ENCODE data around the gene FNDC3B.

FNDC3B gene

DNA sequence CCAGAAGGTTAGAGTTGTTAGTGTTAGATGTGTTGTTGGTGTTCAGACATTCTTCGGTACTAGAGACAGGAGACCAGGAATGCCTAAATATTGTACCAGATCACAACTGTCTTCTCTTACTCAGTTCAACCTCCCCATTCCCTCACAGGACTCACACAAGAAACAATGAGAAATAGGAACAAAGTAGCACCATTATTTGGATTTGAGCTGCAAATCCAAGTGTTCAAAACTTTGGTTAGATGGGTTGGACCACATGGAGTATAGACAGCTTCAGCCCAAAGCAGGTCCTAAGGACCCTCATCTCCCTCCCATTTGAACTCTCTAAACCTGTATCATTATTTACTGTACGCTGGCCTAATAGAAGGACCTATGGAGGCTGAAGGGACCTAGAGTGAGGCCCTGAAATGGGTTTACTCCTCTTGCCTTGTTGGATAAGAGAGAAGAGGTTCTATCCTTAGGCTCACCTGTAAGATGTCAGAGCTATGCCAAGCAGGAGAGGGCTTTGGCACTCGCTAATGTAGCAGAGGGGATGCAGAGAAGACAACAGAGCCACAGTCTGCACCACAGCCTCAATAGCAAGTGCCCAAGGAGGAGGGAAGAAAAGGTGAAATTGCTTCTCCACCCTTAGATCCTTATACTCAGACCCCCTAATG lies 70.9 kb downstream of the FNDC3B start:
- DNase-seq: no peak
- TF ChIP-seq, protein P1, sequence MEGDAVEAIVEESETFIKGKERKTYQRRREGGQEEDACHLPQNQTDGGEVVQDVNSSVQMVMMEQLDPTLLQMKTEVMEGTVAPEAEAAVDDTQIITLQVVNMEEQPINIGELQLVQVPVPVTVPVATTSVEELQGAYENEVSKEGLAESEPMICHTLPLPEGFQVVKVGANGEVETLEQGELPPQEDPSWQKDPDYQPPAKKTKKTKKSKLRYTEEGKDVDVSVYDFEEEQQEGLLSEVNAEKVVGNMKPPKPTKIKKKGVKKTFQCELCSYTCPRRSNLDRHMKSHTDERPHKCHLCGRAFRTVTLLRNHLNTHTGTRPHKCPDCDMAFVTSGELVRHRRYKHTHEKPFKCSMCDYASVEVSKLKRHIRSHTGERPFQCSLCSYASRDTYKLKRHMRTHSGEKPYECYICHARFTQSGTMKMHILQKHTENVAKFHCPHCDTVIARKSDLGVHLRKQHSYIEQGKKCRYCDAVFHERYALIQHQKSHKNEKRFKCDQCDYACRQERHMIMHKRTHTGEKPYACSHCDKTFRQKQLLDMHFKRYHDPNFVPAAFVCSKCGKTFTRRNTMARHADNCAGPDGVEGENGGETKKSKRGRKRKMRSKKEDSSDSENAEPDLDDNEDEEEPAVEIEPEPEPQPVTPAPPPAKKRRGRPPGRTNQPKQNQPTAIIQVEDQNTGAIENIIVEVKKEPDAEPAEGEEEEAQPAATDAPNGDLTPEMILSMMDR (IDR thresholded peaks at IDR 0.05; ENCODE audit: low read depth, low read length): no peak
- no peaks in the 10 kb centered on the region for H3K27me3 ChIP-seq
- H3K4me1 ChIP-seq: no peaks in the 10 kb centered on the region; the same call in 1 of the 2 replicates
- no peak overlapping the region for H3K4me3 ChIP-seq (ENCODE audit: low read depth, low read length)
- H3K36me3 ChIP-seq: peaks cover under 1% of the 10 kb centered on the region; the same call in 1 of the 2 replicates
- no peaks in the 10 kb centered on the region for H3K9me3 ChIP-seq

DNA sequence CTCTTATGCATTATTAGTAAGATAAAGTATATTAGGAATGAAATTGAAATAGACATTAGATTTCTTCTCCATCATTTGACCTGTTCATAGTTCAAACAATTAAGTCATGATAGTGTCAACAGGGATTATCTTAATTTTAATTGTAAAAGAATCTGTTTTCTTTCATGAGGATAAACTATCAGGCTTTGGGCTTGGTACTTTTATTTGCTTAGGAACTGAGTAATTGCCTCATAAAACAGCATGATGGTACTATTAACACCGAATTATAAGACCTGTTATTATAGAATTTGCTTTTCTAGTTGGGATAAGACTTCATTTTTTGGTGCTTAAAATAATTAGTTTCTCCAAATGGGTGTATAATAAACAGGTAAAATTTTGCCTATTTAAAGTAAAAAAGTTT lies 71.8 kb downstream of the FNDC3B start:
- no peak overlapping the region for H3K4me3 ChIP-seq (ENCODE audit: low read depth, low read length)
- H3K9me3 ChIP-seq: no peaks in the 10 kb centered on the region
- H3K27me3 ChIP-seq: no peaks in the 10 kb centered on the region
- peaks cover 7% of the 10 kb centered on the region; the same call in 1 of the 2 replicates for H3K36me3 ChIP-seq
- TF ChIP-seq, protein P1 (IDR thresholded peaks at IDR 0.05; ENCODE audit: low read depth, low read length): no peak
- no peak for DNase-seq
- H3K4me1 ChIP-seq: peaks cover 8% of the 10 kb centered on the region

DNA sequence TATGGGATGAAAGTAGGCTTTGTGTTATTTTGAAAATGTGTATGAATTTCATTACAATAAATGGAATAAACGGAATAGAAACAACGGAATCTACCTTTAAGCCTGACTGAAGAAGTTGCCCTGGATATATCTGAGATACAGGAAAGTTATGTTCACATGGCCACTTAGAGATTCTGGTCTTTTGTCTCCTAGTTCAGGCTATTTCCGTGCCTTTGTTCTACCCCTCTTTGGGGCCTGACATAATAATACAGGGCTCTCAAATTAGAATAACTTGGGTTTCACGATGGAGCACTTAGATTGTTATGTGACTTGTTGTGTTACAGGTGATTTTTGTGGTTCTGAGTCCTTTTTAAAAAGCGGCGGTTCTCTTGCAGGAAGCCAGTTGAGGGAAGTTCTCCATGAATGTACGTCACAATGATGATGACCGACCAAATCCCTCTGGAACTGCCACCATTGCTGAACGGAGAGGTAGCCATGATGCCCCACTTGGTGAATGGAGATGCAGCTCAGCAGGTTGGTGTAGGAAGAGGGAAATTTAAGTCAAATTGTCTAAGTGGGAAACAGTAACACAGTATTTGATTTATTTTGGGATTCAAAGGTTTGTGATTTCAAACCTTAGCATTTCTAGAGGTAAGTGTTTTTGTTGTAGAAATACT lies 72.8 kb downstream of the FNDC3B start:
- no peak for DNase-seq
- TF ChIP-seq, protein P1 (IDR thresholded peaks at IDR 0.05; ENCODE audit: low read depth, low read length): no peak
- Histone ChIP-seq H3K4me1 (peaks cover 8% of the 10 kb centered on the region), H3K9me3 (no peaks in the 10 kb centered on the region), H3K36me3 (peaks cover 11% of the 10 kb centered on the region), H3K27me3 (no peaks in the 10 kb centered on the region), H3K4me3 (ENCODE audit: low read depth, low read length) (no peak overlapping the region)

DNA sequence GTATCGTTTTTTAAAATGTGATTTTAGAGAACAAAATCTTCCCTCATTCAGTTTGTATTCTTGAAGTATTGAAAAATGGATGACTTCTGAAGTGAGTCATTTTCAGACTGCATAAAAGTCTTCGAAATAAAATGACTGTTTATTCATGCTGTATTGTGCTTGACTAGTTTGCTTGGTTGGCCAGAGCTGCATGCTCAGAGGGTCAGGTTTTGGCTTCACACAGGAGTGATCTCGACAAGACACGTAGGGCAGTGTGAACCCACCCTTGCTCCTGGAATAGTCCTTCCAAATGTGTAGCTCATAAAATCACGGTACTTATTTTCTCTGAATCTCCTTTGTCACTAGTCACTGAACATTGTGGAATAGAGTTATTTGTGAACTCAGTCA lies 73.3 kb downstream of the FNDC3B start:
- TF ChIP-seq, protein P1 (IDR thresholded peaks at IDR 0.05; ENCODE audit: low read depth, low read length): no peak

DNA sequence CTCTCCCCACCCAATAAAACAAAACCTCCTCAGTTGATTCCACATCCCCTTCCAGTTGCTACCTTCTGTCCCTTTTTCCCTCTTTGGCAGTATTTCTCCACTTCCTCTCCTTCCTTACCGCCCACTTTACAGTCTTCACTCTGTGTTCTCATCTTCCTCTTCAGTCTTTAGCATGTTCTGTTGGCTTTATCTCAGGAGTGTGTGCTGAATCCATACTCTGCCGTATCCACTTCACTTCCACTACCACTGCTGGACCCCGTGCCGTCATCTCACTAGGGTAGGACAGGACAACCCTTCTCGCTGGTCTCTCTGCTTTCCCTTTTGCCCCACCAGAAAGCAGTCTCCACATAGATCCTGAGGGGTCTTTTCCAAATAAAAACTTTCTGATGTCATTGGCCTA lies 74.3 kb downstream of the FNDC3B start:
- Histone ChIP-seq H3K4me1 (peaks cover 8% of the 10 kb centered on the region), H3K36me3 (peaks cover 13% of the 10 kb centered on the region), H3K9me3 (no peaks in the 10 kb centered on the region), H3K4me3 (ENCODE audit: low read depth, low read length) (no peak overlapping the region), H3K27me3 (no peaks in the 10 kb centered on the region)
- TF ChIP-seq, protein P1 (IDR thresholded peaks at IDR 0.05; ENCODE audit: low read depth, low read length): no peak
- DNase-seq: no peak

More for the DNA sequence above, 73.3 kb downstream of the FNDC3B start:
- no peaks in the 10 kb centered on the region for H3K27me3 ChIP-seq
- H3K4me3 ChIP-seq (ENCODE audit: low read depth, low read length): no peak overlapping the region
- DNase-seq: no peak
- peaks cover 11% of the 10 kb centered on the region for H3K36me3 ChIP-seq
- H3K4me1 ChIP-seq: peaks cover 8% of the 10 kb centered on the region
- H3K9me3 ChIP-seq: no peaks in the 10 kb centered on the region

DNA sequence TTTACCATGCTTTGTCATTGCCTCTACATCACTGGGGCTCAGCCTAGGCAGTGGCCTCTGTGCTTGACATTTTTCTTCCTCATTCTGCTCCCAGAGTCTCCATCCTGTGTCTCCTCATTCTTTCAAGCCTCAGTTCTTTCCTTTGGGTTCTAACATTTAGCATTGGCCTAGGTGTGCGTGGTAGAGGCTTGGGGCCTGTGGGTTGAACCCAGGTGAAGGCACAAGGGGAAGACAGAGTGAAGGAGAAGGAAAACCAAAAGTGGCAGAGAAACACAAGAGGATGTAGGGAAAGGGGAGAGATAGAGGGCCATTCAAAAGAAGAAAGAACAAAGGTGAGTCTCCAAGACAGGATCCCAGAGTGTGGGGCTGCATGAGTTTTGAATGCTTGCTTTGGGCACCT lies 75.7 kb downstream of the FNDC3B start:
- Histone ChIP-seq H3K36me3 (peaks cover 13% of the 10 kb centered on the region), H3K4me3 (ENCODE audit: low read depth, low read length) (no peak overlapping the region), H3K4me1 (peaks cover 8% of the 10 kb centered on the region), H3K27me3 (no peaks in the 10 kb centered on the region), H3K9me3 (no peaks in the 10 kb centered on the region)
- DNase-seq: no peak
- TF ChIP-seq, protein P1 (IDR thresholded peaks at IDR 0.05; ENCODE audit: low read depth, low read length): no peak

Data from BE2C (cell line).